HEK293T (cell line): ENCODE data around the gene ABTB1.

ENCODE experiments used
- ARNT ChIP-seq: fragments of 450-650 bp; IDR thresholded peaks from 2 replicates; pipeline ENCODE4 v1.6.1; 2017; ENCODE audit warnings: mild to moderate bottlenecking
- CTBP1 ChIP-seq: fragments of 450-650 bp; IDR thresholded peaks from 2 replicates; pipeline ENCODE4 v1.6.1; 2016; ENCODE audit warnings: borderline replicate concordance
- FOXK2 ChIP-seq: fragments of 450-650 bp; IDR thresholded peaks from 2 replicates; pipeline ENCODE4 v1.6.1; 2016; ENCODE audit warnings: mild to moderate bottlenecking
- FOXM1 ChIP-seq: fragments of 450-650 bp; IDR thresholded peaks from 2 replicates; pipeline ENCODE4 v1.6.1; 2017; ENCODE audit warnings: mild to moderate bottlenecking, borderline replicate concordance
- L3MBTL2 ChIP-seq: fragments of 450-650 bp; conservative IDR thresholded peaks from 2 replicates; pipeline ENCODE4 v1.6.1; 2016; ENCODE audit warnings: mild to moderate bottlenecking
- PKNOX1 ChIP-seq: fragments of 450-650 bp; IDR thresholded peaks from 2 replicates; pipeline ENCODE4 v1.6.1; 2016
- SP1 ChIP-seq: fragments of 450-650 bp; IDR thresholded peaks from 2 replicates; pipeline ENCODE4 v1.6.1; 2017
- ZNF384 ChIP-seq: fragments of 450-650 bp; IDR thresholded peaks from 2 replicates; pipeline ENCODE4 v1.6.1; 2016

GRCh38 chr3:127718245-127718915 is 45.6 kb downstream of the ABTB1 start:
- no peak for TF ChIP-seq CTBP1
- no peak for TF ChIP-seq SP1
- TF ChIP-seq FOXM1: no peak
- TF ChIP-seq ARNT: no peak
- TF ChIP-seq PKNOX1: no peak
- no peak for TF ChIP-seq L3MBTL2
- TF ChIP-seq FOXK2: no peak
- TF ChIP-seq ZNF384: no peak
